GM12891 (cell line): Measurements from ENCODE around the gene UCHL1.

Experiments used
- POLR2A ChIP-seq: IDR thresholded peaks from 2 replicates; pipeline ENCODE4 v1.6.1; 2011; ENCODE audit warnings: low read depth, low read length, control low read depth
- POLR2AphosphoS5 ChIP-seq: IDR thresholded peaks from 2 replicates; pipeline ENCODE4 v1.6.1; 2011; ENCODE audit warnings: low read depth, low read length, control low read depth
- POU2F2 ChIP-seq: IDR thresholded peaks from 2 replicates; pipeline ENCODE4 v1.6.1; 2011; ENCODE audit warnings: low read depth, mild to moderate bottlenecking, control low read depth, low read length, moderate library complexity
- SPI1 ChIP-seq: IDR thresholded peaks from 2 replicates; pipeline ENCODE4 v1.6.1; 2011; ENCODE audit warnings: low read depth, low read length, control low read depth
- TAF1 ChIP-seq: IDR thresholded peaks from 2 replicates; pipeline ENCODE4 v1.6.1; 2011; ENCODE audit warnings: low read depth, low read length, control low read depth

DNA sequence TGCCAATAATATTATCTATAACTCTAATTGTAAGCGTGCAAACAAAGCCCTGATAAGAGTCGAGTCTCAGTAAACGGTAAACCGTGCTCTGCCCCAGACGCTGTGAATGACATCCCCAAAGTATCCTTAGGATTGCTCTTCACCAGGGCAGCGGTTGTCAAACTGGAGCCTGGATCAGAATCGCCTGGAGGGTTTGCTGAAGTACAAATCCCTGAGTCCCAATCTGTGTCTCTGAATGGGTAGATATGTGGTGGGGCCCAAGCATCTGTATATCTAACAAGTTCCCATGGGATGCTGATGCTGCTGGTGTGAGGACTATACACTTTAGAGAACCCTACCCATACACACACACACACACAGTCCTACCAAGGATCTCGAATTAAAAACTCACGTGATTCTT is 41.6 kb upstream of the UCHL1 start:
- no peak for TF ChIP-seq TAF1
- no peak for TF ChIP-seq POLR2A
- no peak for TF ChIP-seq POLR2AphosphoS5
- no peak for TF ChIP-seq POU2F2
- TF ChIP-seq SPI1 = no peak
